8988T (cell line): ENCODE data around the gene KRT75.
"Not testable (repeated sequence)": the region's sequence is repeated elsewhere in the genome, so short reads cannot be mapped to it uniquely, and the experiment has no call there.

Experiments used
- DNase-seq: peaks from one replicate; pipeline ENCODE4 v3.0.0; 2011

Gene KRT75

GRCh38 chr12:52415870-52416750, 18.1 kb downstream of the KRT75 start:
- DNase-seq: no peak

DNA sequence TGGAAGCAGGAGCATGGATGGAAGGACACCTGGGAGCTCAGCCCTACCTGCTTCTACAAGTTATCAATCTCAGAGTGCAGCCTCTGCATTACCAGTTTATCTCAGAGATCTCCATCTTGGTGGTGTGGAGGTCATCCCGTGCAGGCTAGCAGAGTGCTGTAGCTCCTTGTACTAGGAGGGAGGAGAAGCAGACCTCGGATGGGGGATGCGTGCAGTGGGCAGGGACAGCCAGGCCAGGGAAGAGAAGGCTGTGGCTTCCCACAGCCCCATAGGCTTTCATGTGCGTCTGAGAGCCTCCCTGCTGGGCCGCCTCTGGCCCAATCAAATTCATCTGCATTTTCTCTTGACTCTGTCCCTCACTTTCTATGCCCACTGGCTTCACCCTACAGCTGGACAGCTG, 19.2 kb downstream of the KRT75 start:
- DNase-seq: no peak

DNA sequence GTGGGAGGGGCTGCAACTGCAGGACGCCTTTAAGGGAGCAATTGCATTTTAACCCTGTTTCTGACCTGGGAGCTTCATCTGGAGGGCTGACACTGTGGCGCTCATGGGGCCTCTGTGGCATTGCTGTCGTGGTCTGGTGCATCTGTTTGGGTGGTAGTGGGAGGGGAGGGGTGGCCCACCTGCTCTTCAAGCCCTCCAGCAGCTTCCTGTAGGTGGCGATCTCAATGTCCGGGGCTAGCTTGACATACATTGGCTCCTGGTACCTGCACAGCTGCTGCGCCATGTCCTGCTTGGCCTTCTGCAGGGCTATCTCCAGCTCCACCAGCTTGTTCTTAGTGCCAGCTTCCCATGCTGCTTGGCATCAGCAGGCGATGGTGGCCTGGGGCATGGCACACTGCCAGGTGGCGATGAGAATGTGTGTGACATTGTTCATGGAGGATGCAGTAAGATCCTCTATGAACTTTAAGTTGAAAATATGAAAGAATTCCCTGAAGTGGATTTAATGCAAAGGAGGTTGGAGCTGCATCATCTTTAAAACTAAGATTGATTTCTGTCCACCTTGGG, 20.3 kb downstream of the KRT75 start:
- DNase-seq: no peak

GRCh38 chr12:52413202-52413601, 21.0 kb downstream of the KRT75 start:
- DNase-seq: no peak

- no peak for DNase-seq
Observed at GRCh38 chr12:52411815-52412214, 22.4 kb downstream of the KRT75 start.

DNA sequence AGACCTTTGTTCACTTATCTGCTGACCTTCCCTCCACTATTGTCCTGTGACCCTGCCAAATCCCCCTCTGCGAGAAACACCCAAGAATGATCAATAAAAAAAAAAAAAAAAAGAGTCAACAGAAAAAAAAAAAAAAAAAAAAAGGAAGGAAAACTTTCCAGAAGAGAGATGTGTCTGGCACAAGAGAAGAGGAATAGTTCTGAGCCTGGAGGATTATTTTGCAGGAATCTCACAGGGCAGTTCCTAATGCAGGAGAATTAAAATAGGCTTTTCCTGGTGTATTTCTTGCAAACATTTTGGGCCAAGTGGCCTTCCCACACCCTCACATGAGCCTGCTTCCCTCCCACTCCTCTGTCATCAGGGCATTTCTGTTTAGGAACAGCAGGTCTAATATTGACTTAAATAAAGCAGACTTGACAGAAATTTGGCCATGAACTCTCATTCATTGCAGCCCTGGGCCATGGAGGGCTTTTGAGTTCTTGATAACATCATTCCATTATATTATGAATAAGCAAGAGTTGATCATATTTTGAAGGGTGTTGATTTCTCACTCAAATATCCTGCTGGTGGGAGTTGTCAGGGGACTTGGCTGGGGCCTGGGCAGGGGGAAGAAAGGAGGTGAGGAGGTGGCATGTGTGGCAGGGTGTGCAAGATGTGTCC, 23.5 kb downstream of the KRT75 start:
- not testable (repeated sequence) for DNase-seq

- DNase-seq: no peak
Observed at GRCh38 chr12:52407918-52408317, 26.3 kb downstream of the KRT75 start.

DNA sequence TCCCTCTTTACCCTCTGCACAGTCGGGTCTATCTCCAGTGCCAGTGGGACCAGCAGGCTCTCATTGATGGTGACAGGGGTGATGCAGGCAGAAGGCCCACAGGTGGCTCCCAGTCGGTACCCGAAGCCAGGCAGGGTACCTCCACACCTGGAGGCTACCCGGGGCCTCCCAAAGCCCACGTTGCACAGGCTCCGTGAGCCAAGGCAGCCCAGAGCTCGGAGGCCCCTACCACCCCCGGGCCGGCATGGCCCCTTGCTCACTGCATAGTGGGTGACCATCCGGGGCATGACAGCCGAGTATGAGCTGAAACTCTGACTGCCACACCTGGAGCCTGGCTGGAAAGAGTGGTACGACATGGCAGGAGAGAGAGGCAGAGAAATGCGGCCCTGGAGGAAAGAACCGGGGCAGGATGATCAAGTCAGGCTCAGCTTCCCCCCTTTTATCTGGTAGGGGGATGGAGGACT, 28.2 kb downstream of the KRT75 start, which contains the start of gene KRT82:
KRT82 (minus strand) TSS at position 414 of the 464 bp plus-strand sequence; CDS start at position 356, 58 bp downstream.
- DNase-seq: no peak

DNA sequence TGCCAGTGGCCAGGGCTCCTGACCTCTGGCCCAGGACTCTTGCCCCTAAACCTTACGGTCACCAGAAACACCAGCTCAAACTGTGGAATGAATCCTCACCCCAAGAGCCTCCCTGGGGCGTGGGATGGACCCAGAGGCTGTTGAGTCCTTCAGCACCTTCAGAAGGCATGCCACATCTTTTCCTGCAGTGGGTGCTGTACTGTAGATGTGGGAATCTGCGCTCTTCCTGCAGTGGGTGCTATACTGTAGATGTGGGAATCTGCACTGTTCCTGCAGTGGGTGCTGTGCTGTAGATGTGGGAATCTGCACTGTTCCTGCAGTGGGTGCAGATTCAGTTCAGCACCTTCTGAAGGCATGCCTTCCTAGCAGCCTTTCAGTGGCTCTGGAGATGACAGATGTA, 29.2 kb downstream of the KRT75 start:
- DNase-seq: no peak

DNA sequence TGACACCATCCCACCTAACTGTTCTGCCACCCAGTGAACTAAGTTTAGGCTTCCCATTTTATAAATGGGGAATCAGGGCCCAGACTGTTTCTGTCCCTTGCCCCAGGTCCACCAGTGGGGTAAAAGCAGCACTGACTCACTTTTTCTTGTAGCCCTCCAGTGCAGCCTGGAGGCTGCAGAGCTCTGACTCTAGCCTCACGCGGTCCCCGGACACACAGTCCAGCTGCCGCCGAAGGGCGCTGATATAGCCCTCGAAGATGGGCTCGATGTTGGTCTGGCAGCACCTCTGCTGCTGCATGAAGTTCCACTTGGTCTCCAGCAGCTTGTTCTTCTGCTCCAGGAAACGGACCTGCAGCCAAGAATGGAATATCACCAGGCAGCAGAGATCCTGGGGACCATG, 30.6 kb downstream of the KRT75 start:
- no peak for DNase-seq

- no peak for DNase-seq
Observed at GRCh38 chr12:52402873-52403540, 31.2 kb downstream of the KRT75 start.

GRCh38 chr12:52402377-52402776, 31.8 kb downstream of the KRT75 start:
- DNase-seq: no peak

GRCh38 chr12:52401926-52402325, 32.2 kb downstream of the KRT75 start:
- DNase-seq: no peak

- no peak for DNase-seq
Observed at GRCh38 chr12:52401526-52401925, 32.6 kb downstream of the KRT75 start.

DNA sequence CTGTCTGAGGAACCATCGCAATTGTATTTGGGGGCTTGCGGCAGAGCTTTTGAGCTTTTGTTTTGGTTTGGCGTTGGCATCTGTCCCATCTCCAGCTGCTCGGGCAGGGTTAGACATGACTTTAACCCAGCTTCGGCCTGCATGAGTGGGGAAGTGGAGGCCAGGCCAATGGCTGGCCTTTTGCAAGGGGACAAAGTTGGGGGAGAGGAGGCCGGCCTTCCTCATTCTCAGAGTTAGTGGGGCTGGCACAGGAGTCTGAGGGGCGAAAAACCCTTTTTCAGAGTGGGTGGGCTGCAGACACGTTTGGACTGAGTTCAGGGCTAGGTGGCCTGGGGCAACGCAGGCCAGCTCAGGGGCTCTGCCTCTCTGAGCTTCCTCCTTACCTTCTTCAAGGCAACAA, 33.3 kb downstream of the KRT75 start:
- DNase-seq: no peak

DNA sequence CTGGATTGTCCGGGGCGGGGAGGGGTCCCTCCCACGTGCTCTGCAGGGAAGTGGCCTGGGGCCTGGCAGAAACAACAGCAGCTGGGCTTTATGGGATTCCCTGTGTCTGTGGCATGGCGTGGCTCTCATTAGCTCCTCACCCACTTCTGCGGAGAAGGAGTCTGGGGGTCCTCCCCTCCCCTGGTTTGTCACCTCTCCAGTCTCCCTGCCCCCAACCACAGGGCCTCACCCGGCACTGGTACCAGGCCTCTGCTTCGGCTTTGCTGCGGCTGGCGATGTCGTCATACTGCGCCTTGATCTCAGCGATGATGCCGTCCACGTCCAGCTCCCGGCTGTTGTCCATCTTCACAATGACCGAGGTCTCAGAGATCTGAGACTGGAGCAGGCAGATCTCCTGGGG, 34.4 kb downstream of the KRT75 start:
- DNase-seq: no peak

- no peak for DNase-seq
Observed at GRCh38 chr12:52398176-52398575, 36.0 kb downstream of the KRT75 start.

- no peak for DNase-seq
Observed at GRCh38 chr12:52396656-52397055, 37.5 kb downstream of the KRT75 start.

- DNase-seq: no peak
Observed at GRCh38 chr12:52395761-52396434, 38.3 kb downstream of the KRT75 start.

DNA sequence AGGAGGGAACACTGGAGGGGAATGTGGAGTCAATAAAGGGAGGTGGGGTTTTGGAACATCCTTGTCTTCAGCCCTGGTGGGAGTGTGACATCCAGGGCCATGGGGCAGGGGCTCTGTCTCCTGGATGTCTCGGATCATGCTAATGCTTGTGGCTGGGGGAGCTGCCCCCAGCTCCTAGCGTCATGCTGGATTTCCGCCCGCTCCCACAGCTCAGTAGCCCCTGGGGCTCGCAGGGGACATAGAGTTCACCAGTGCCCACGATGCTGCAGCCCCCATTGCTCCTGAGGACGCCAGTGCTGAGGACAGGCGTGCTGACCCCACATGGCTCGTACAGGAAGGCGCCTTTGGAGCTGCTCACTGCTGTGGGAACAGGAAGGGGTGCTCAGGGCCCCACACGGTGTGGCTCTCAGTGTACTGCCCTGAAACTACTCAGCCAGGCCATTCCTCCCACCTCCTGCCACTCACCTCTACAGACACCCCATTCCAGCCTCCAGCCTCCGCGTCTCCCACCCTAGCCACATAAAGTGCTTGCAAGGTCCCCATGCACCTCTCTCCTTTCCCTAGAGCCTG, 39.2 kb downstream of the KRT75 start:
- no peak for DNase-seq

DNA sequence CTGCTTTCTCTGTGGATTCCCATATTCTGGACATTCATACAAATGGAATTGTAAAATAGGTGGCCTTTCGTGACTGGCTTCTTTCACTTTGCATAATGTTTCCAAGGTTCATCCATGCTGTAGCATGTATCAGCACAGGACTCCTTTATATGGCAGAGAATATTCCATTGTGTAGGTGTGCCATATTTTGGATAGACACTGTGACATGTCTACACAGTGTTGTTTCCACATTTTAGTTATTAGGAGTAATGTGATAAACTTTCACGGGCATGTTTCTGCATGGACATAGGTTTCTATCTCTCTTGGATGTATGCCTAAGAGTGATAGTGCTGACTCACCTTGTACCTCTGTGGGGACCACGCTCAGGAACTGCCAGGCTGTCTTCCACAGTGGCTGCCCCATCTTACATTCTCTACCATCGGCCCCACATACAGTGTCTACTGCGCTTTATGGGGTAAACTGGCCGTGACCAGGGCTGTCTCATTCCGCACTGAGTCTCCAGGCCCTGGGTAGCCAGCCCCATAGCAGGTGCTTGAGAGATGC, 41.6 kb downstream of the KRT75 start:
- DNase-seq: no peak

GRCh38 chr12:52391618-52392002, 42.6 kb downstream of the KRT75 start:
- no peak for DNase-seq
